Glutamatergic neuron (in vitro differentiated cells): ENCODE results near the gene LILRB5. TPM values are rescaled to one million over a fixed set of nuclear protein-coding genes. Genes with fewer than 3 reads are reported as not detected.
"Not testable (repeated sequence)": the region's sequence is repeated elsewhere in the genome, so short reads cannot be mapped to it uniquely, and the experiment has no call there.

ENCODE experiments used
- DNase-seq: peaks from one replicate; pipeline ENCODE4 v3.0.0; 2022
- H3K27ac Mint-ChIP-seq: one replicate; pipeline ENCODE4 v1.8.0; 2020; ENCODE audit warnings: mild to moderate bottlenecking, mixed read lengths, inconsistent platforms; ENCODE audit not compliant: unreplicated experiment
- H3K27me3 Mint-ChIP-seq: one replicate; pipeline ENCODE4 v1.8.0; 2020; ENCODE audit warnings: mild to moderate bottlenecking, moderate library complexity, mixed read lengths, inconsistent platforms; ENCODE audit not compliant: unreplicated experiment
- H3K36me3 Mint-ChIP-seq: one replicate; pipeline ENCODE4 v1.8.0; 2020; ENCODE audit warnings: mild to moderate bottlenecking, mixed read lengths, inconsistent platforms; ENCODE audit not compliant: unreplicated experiment
- H3K4me1 Mint-ChIP-seq: one replicate; pipeline ENCODE4 v1.8.0; 2020; ENCODE audit warnings: mild to moderate bottlenecking, low read depth, mixed read lengths, inconsistent platforms; ENCODE audit not compliant: unreplicated experiment
- H3K4me3 Mint-ChIP-seq: one replicate; pipeline ENCODE4 v1.8.0; 2020; ENCODE audit warnings: mild to moderate bottlenecking, mixed read lengths, inconsistent platforms; ENCODE audit not compliant: unreplicated experiment
- H3K9me3 Mint-ChIP-seq: one replicate; pipeline ENCODE4 v1.8.0; 2020; ENCODE audit warnings: mild to moderate bottlenecking, moderate library complexity, mixed read lengths, inconsistent platforms; ENCODE audit not compliant: unreplicated experiment
- total RNA-seq: library from RNA; stranded (reverse); fragmentation: NEBNext Ultra II Directional; extraction: Animal tissue kit (Norgen Biotek cat#: 25700); gene quantifications from one replicate; pipeline ENCODE4 v1.2.1, GENCODE V29; 2021; ENCODE audit not compliant: unreplicated experiment
- TF ChIP-seq, protein P1 (sequence below): fragments of 200-600 bp; sonication (generic); IDR thresholded peaks from one replicate; pipeline ENCODE4 v1.5.0; 2021; ENCODE audit not compliant: partially characterized antibody, unreplicated experiment

LILRB5 gene
- total RNA-seq, 1 donor from 2014 or later: 0.17 TPM

DNA sequence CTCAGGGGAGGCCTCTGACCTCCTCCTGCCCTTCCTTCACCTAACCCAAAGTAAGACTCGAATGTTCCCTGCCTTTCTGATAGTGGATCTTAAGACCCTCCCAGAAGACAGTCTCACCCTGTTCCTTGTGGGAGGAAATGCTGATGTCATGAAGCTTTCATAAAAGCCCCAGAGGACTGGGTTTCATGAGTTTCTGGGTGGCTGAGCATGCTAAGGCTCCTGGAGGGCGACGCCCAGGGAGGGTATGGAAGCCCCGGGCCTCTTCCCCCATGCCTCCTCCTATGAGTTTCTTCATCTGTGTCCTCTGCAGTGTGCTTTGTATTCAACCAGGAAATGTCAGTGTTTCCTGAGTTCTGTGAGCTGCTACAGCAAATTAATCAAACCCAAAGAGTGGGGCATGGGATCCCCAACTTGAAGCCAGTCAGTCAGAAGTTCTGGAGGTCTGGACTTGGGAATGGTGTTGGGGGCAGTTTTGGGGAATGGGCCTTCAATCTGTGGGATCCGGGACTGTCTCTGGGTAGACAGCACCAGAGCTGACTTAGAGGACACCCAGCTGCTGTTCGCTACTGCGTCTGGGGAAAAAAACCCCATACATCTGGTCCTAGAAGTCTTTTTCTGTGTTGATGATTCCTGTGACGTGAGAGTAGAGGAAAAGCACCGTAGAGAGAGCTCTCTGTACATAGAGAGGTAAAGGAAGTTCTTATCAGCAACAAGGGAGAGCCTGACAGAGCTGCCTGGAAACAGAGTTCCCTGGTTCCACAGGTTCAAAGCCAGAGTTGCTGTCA is 25.8 kb upstream of the LILRB5 start:
- Mint-ChIP-seq H3K27ac (peak overlapping the region; percentile 45), H3K4me1 (peaks cover 6% of the 10 kb centered on the region), H3K27me3 (peaks cover 13% of the 10 kb centered on the region), H3K4me3 (peak overlapping the region; percentile 72), H3K36me3 (peaks cover 5% of the 10 kb centered on the region), H3K9me3 (peaks cover 26% of the 10 kb centered on the region)
- DNase-seq: no peak
- TF ChIP-seq, protein P1, sequence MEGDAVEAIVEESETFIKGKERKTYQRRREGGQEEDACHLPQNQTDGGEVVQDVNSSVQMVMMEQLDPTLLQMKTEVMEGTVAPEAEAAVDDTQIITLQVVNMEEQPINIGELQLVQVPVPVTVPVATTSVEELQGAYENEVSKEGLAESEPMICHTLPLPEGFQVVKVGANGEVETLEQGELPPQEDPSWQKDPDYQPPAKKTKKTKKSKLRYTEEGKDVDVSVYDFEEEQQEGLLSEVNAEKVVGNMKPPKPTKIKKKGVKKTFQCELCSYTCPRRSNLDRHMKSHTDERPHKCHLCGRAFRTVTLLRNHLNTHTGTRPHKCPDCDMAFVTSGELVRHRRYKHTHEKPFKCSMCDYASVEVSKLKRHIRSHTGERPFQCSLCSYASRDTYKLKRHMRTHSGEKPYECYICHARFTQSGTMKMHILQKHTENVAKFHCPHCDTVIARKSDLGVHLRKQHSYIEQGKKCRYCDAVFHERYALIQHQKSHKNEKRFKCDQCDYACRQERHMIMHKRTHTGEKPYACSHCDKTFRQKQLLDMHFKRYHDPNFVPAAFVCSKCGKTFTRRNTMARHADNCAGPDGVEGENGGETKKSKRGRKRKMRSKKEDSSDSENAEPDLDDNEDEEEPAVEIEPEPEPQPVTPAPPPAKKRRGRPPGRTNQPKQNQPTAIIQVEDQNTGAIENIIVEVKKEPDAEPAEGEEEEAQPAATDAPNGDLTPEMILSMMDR: no peak

DNA sequence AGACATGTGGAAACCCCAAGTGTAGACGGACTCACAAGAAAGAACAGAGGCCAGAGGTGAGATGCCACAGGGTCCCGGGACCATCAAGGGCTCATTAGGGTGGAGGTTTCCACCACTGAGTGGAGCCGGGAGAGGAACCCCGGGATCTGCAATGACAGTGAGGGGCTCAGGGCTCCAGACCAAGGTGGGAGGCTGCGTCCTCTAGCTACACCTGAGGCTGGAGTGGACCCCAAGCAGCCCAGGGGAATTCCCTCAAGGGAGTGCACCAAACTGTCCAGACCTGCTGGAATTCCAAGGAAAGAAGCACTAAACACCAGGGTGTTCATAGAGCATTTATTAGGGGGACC is 24.6 kb upstream of the LILRB5 start:
- not testable (repeated sequence) for H3K27me3 Mint-ChIP-seq, H3K36me3 Mint-ChIP-seq, H3K27ac Mint-ChIP-seq, DNase-seq, H3K4me1 Mint-ChIP-seq, H3K4me3 Mint-ChIP-seq
- H3K9me3 Mint-ChIP-seq: peaks cover 17% of the 10 kb centered on the region

DNA sequence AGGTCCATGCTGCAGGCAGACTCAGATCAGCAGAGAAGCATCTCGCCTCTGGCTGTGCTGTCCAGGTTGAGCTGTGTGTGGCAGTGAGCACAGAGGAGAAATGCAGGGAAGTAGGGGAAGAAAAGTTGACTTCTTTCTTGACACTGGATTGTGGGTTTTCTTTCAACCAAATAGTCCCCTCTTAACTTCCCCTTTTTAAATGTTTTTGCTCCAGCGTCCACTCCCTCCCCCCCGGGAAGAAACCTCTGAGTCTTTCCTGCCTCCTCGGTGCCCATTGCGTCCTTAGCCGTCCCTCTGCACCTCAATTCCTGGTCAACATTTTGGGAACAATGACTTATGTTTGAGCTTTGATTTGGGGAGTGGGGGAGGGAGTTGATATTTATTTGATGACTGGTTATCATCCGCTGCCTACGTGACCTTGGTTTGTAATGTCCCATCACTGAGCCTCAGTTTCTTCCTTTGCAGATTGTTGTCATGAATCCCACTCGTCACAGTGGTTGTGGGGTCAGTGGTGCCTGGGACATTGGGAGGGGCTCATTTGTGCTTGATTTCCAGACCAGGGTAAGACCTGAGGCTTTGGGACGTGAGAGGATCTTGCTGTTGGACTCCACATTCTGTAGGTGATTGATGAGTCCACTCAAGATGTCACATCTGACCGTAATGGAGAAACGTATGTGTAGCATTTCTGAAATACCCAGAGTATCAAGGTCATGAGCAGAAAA is 24.1 kb upstream of the LILRB5 start, which contains the start of gene LILRB2:
Gene LILRB2 (minus strand): TSS at position 104 of the 722 bp plus-strand sequence. CDS start 614 bp downstream, outside the sequence.
- Mint-ChIP-seq H3K4me3 (peak within 1 kb of the TSS; percentile 3), H3K27ac (no peak within 1 kb of the TSS), H3K4me1 (peaks cover 6% of the 10 kb centered on the region), H3K9me3 (peaks cover 17% of the 10 kb centered on the region), H3K27me3 (peaks cover 6% of the 10 kb centered on the region), H3K36me3 (peaks cover 5% of the 10 kb centered on the region)
- TF ChIP-seq, protein P1: no peak
- no peak for DNase-seq

DNA sequence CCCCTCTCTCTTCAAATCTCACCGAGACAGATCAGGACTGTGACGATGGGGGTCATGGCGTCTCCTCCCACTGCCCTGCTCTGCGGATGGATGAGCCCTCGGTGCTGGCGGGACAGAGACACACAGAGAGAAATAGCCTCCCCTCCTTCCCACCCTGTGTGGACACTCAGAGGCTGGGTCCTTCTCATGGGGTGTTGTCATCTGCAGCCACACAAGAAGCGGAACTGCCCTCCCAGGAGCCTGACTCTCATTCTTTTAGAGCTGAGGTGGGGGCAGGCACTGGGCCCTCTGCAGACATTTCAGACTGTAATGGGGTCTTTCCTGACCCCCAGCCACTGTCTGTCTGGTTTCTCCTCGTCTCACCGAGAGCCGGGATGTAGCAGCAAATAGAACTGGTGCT is 23.4 kb upstream of the LILRB5 start:
- not testable (repeated sequence) for H3K27ac Mint-ChIP-seq, DNase-seq, H3K4me1 Mint-ChIP-seq, H3K36me3 Mint-ChIP-seq, H3K27me3 Mint-ChIP-seq
- H3K9me3 Mint-ChIP-seq: peaks cover 17% of the 10 kb centered on the region
- H3K4me3 Mint-ChIP-seq: peak overlapping the region; percentile 3

DNA sequence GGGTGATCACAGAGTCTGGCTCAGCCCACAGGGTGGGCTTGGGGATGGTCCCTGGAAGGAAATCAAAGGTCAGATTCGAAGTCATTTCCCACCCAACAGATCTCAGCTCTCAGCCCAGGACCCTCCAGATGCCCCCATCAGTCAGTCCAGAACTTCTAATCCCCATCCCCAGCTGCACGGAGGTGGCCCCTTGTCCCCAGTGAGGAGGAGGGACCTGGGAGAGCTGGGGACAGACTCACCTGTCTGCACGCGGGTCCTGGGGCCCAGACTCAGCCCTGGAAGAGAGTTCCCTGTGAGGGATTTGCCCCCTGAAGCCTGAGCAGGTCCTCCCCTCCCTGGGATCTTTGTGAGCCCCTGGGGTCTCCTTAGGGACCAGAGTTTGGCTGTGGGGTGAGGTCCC is 23.0 kb upstream of the LILRB5 start:
- not testable (repeated sequence) for DNase-seq, H3K4me3 Mint-ChIP-seq, H3K27ac Mint-ChIP-seq, H3K27me3 Mint-ChIP-seq, H3K4me1 Mint-ChIP-seq, H3K36me3 Mint-ChIP-seq
- H3K9me3 Mint-ChIP-seq: peaks cover 17% of the 10 kb centered on the region

DNA sequence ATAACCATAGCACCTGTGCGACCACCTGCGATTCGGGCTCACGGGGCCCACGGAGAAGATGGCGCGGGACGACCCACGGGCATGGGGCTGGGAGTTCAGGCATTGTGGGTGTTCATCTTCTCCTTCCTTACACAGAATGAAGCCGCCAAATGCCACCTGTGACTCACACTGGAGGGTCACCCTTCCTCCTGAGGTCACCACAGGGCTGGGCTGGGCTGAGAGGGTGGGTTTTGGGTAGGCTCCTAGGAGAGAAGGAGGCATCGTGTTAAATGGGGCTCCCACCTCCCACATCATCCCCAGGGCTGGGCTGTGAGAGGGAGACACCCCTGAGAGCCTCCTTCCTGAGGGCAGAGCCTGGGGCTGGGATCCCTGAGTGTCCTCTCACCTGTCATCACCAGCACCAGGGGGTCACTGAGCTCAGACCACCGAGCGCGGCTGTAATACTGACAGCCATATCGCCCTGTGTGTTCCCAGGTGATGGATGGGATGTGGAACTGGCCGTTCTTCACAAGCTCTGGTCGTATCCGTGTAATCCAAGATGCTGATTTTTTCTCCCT is 22.4 kb upstream of the LILRB5 start:
- H3K27ac Mint-ChIP-seq: no peak overlapping the region
- H3K27me3 Mint-ChIP-seq: no peaks in the 10 kb centered on the region
- no peak for DNase-seq
- TF ChIP-seq, protein P1: no peak
- peaks cover 12% of the 10 kb centered on the region for H3K9me3 Mint-ChIP-seq
- H3K4me3 Mint-ChIP-seq: no peak overlapping the region
- H3K4me1 Mint-ChIP-seq: peaks cover 7% of the 10 kb centered on the region
- peaks cover 5% of the 10 kb centered on the region for H3K36me3 Mint-ChIP-seq

DNA sequence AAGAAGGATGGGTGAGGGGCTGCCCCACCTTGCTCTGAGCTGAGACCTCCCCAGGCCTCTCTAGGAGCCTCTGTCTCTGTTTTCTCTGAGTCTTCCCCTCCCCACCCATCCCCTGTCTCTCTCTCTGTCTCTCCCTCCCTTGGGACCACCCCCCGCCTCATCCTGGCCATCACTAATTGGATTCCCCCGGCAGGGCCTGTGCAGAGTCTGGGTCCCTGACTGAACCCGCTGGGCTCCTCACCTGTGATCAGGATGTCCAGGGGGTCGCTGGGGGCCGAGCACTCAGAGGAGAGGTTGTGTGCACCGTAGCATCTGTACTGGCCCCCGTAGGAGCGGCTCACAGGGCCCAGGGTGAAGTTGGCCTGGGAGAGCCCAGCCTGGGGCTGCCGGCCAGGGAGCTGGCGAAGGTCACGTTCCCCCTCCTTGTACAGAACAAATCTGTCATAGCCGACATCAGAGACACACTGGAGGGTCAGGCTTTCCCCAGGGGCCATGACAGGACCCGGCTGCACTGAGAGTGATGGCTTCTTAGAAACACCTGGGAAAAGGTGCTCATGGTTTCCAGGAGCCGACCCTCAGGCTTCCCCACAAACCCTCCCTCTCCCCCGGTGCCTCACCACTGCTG is 21.6 kb upstream of the LILRB5 start:
- not testable (repeated sequence) for H3K27ac Mint-ChIP-seq, H3K4me3 Mint-ChIP-seq, DNase-seq, H3K27me3 Mint-ChIP-seq, H3K36me3 Mint-ChIP-seq
- peaks cover 11% of the 10 kb centered on the region for H3K9me3 Mint-ChIP-seq
- H3K4me1 Mint-ChIP-seq: peaks cover 14% of the 10 kb centered on the region

DNA sequence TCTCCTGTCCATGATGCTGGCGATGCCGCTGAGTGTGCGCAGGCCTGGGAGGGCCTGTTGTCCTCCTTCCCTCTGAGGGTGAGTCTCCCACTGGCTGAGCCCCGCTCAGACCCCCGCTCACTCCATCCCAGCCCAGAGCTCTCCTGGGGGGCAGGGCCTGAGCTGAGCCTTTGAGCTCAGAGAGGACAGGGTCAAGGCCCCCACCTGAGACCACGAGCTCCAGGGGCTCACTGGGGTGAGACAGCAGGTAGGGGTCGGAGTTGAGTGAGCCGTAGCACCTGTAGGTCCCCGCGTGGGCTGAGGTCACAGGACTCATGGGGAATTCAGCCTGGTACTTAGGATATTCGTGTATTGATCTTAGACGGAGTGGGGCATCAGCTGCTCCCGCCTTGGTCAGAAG is 21.0 kb upstream of the LILRB5 start:
- not testable (repeated sequence) for H3K4me3 Mint-ChIP-seq, DNase-seq, H3K27ac Mint-ChIP-seq, H3K36me3 Mint-ChIP-seq, H3K9me3 Mint-ChIP-seq, H3K27me3 Mint-ChIP-seq
- H3K4me1 Mint-ChIP-seq: peaks cover 12% of the 10 kb centered on the region

DNA sequence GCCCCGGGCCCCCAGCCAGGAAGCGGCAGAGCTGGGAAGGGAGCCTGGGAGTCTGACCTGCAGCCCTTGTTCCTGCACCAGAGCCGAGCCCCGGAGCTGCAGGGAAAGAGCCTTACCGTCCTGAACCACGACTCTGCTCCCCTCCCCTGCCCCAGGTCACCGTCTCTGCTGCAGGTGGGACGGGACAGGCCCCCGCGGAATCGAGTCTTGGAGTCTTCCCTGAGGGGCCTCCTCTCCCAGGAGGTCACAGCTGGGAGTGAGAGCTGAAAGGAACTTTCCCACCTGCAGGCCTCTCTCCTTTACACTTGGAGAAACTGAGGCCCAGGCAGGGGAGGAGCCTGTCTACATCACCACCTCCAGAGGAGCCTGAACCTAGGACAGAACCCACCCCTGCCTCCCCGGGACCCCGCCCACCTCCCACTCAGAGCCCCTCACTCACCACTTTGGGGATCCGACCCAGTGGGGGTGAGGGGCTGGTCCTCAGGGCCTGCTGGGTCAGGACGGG is 20.1 kb upstream of the LILRB5 start:
- not testable (repeated sequence) for H3K9me3 Mint-ChIP-seq, DNase-seq, H3K27ac Mint-ChIP-seq, H3K36me3 Mint-ChIP-seq, H3K4me3 Mint-ChIP-seq, H3K27me3 Mint-ChIP-seq
- H3K4me1 Mint-ChIP-seq: peaks cover 12% of the 10 kb centered on the region
